GM06990 (cell line): ENCODE data around the gene SLC13A4.

Experiments
- DNase-seq: peaks from one replicate; pipeline ENCODE4 v3.0.0-alpha.2; 2011; ENCODE audit not compliant: insufficient read length; ENCODE audit errors: extremely low read depth
- H3K27me3 ChIP-seq: replicated peaks from 2 replicates; pipeline ENCODE4 v1.6.0; 2011; ENCODE audit warnings: low read length; ENCODE audit not compliant: control insufficient read depth, insufficient read depth
- H3K36me3 ChIP-seq: 2 replicates; pipeline ENCODE4 v1.5.1; 2011; ENCODE audit warnings: low read length; ENCODE audit not compliant: control insufficient read depth, insufficient read depth
- H3K4me3 ChIP-seq: replicated peaks from 2 replicates; pipeline ENCODE4 v1.5.1; 2011; ENCODE audit warnings: low read depth, mild to moderate bottlenecking, control low read depth, low read length
- CTCF ChIP-seq: IDR thresholded peaks from 2 replicates; pipeline ENCODE4 v1.5.1; 2011; ENCODE audit warnings: low read length, control low read depth, mild to moderate bottlenecking, inconsistent platforms; ENCODE audit not compliant: insufficient read depth, poor library complexity, severe bottlenecking

The SLC13A4 gene

DNA sequence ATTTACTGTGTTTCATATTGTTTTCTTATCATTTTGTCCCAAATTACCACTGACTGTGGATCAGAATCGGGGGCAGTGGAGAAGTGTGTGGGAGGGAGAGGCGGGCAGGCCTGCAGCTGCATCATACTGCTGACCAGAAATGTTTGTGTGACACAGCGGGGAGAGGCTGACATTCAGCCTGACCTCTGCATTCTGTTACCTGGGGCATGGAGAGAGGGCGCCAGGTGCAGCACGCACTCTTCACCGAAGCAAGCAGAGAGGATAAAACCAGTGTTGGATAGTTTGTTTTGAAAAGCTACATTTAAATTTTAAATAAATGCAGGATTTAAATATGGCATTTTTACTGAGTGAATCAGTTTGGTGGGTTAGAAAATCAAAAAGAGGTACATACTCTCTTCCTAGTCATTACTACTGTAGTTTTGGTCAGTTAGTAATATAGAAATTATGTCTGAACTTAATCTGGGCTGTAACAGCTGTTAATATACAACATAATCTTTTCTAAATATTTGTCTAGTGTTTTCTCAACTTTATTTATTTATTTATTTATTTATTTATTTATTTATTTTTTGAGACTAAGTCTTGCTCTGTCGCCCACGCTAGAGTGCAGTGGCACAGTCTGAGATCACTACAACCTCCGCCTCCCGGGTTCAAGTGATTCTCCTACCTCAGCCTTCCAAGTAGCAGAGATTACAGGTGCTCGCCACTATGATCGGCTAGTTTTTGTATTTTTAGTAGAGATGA, 74.5 kb downstream of the SLC13A4 start:
- Histone ChIP-seq H3K4me3 (no peak overlapping the region), H3K27me3 (no peaks in the 10 kb centered on the region), H3K36me3 (peaks cover 1% of the 10 kb centered on the region; the same call in 1 of the 2 replicates)
- no peak for DNase-seq
- no peak for TF ChIP-seq CTCF

GRCh38 chr7:135650831-135651573, 77.0 kb downstream of the SLC13A4 start:
- Histone ChIP-seq H3K4me3 (no peak overlapping the region), H3K36me3 (peaks cover 1% of the 10 kb centered on the region), H3K27me3 (no peaks in the 10 kb centered on the region)
- DNase-seq = no peak
- no peak for TF ChIP-seq CTCF

DNA sequence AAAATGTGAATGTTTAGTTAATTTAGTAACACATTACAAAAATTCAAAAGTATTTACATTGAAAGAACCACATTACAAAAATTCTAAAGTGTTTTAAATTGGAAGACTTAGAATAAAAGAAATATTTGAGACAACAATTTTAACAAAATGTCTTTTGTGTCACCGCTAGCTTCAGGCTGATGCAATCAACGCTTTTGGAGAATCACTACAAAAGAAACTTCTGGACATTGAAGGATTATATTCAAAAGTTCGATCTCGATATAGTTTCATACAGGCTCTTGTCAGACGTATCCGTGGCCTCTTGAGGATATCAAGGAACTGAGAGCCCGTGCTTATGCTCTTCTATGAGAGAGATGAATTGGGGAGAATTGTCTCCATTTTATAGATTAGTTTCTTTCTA, 79.8 kb downstream of the SLC13A4 start:
- no peak for TF ChIP-seq CTCF
- no peak for DNase-seq
- peaks cover 9% of the 10 kb centered on the region for H3K36me3 ChIP-seq
- H3K4me3 ChIP-seq = no peak overlapping the region
- no peaks in the 10 kb centered on the region for H3K27me3 ChIP-seq

- no peak for DNase-seq
- Histone ChIP-seq H3K4me3 (no peak overlapping the region), H3K36me3 (peaks cover 9% of the 10 kb centered on the region), H3K27me3 (no peaks in the 10 kb centered on the region)
- no peak for TF ChIP-seq CTCF
Measured at GRCh38 chr7:135647755-135648154, 80.2 kb downstream of the SLC13A4 start.

- Histone ChIP-seq H3K4me3 (no peak overlapping the region), H3K27me3 (no peaks in the 10 kb centered on the region), H3K36me3 (peaks cover 11% of the 10 kb centered on the region)
- TF ChIP-seq CTCF = peak; percentile 61
- no peak for DNase-seq
Measured at GRCh38 chr7:135645296-135645904, 82.6 kb downstream of the SLC13A4 start.
